PFSK-1 (cell line): Measurements from ENCODE around the gene RSPH6A.

Experiments
- POLR2AphosphoS5 ChIP-seq: IDR thresholded peaks from 2 replicates; pipeline ENCODE4 v1.6.1; 2012; ENCODE audit warnings: low read depth, mild to moderate bottlenecking, control low read depth, low read length, moderate library complexity
- TF ChIP-seq, protein P1 (sequence below), 2 experiments: IDR thresholded peaks; 2 replicates each; pipeline versions ENCODE4 v1.6.1 to v1.8.0; 2011 to 2012; ENCODE audit warnings: low read depth in 2 of 2, low read length in 2 of 2, control low read depth in 1 of 2, inconsistent platforms in 1 of 2, mild to moderate bottlenecking in 1 of 2, moderate library complexity in 1 of 2; ENCODE audit not compliant: insufficient read depth in 1 of 2

DNA sequence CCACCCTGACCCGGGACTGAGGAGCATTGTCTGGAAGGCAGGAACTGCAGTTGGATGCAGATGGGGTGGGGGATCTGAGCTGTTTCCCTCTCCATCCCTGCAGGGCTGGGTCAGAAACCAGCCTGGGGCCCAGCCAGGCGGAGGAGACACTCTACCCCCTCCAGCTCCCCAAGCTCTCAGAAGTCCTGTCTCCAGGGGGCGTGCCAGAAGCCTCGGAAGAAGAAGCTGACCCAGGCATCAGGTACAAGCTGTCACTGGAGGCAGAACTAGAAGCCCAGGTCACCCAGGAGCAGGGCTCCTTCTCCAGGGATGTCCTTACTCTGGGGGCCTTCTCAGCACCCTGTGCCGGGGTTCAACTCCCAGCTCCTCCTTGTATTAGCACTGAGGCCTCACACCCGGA, 61.6 kb downstream of the RSPH6A start:
- TF ChIP-seq POLR2AphosphoS5, result no peak
- TF ChIP-seq, protein P1, sequence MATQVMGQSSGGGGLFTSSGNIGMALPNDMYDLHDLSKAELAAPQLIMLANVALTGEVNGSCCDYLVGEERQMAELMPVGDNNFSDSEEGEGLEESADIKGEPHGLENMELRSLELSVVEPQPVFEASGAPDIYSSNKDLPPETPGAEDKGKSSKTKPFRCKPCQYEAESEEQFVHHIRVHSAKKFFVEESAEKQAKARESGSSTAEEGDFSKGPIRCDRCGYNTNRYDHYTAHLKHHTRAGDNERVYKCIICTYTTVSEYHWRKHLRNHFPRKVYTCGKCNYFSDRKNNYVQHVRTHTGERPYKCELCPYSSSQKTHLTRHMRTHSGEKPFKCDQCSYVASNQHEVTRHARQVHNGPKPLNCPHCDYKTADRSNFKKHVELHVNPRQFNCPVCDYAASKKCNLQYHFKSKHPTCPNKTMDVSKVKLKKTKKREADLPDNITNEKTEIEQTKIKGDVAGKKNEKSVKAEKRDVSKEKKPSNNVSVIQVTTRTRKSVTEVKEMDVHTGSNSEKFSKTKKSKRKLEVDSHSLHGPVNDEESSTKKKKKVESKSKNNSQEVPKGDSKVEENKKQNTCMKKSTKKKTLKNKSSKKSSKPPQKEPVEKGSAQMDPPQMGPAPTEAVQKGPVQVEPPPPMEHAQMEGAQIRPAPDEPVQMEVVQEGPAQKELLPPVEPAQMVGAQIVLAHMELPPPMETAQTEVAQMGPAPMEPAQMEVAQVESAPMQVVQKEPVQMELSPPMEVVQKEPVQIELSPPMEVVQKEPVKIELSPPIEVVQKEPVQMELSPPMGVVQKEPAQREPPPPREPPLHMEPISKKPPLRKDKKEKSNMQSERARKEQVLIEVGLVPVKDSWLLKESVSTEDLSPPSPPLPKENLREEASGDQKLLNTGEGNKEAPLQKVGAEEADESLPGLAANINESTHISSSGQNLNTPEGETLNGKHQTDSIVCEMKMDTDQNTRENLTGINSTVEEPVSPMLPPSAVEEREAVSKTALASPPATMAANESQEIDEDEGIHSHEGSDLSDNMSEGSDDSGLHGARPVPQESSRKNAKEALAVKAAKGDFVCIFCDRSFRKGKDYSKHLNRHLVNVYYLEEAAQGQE (IDR thresholded peaks at IDR 0.05; ENCODE audit: insufficient read depth in 1 of 2, low read depth in 2 of 2, low read length in 2 of 2), result no peak
